Spleen (tissue), 7 donors: ENCODE data around the gene ZBED3.

Experiments
- CTCF ChIP-seq, 11 experiments: fragments of 200-600 bp in 7 of 11; fragments of 450-650 bp in 4 of 11; sonication (generic) in 4 of 11; IDR thresholded peaks in 8 of 11; conservative IDR thresholded peaks in 3 of 11; 1 replicate in 7 of 11; 2 replicates in 4 of 11; pipeline versions ENCODE4 v1.4.0 to v1.8.0; 2016 to 2021; ENCODE audit warnings: antibody characterized with exemption in 11 of 11, inconsistent platforms in 4 of 11, mild to moderate bottlenecking in 1 of 11
- POLR2AphosphoS5 ChIP-seq, 3 donors: sonication (generic); formaldehyde crosslinking; IDR thresholded peaks; one replicate each; pipeline ENCODE4 v1.5.1; 2017; ENCODE audit warnings: antibody characterized with exemption in 3 of 3
- donor health status: DM: no; HTN: no; CAD: no; lungs with moderate emphysema.
- donor health status: DM: no; HTN: no; CAD: no.
- donor health status: DM: no; HTN: no; CAD: no.

DNA sequence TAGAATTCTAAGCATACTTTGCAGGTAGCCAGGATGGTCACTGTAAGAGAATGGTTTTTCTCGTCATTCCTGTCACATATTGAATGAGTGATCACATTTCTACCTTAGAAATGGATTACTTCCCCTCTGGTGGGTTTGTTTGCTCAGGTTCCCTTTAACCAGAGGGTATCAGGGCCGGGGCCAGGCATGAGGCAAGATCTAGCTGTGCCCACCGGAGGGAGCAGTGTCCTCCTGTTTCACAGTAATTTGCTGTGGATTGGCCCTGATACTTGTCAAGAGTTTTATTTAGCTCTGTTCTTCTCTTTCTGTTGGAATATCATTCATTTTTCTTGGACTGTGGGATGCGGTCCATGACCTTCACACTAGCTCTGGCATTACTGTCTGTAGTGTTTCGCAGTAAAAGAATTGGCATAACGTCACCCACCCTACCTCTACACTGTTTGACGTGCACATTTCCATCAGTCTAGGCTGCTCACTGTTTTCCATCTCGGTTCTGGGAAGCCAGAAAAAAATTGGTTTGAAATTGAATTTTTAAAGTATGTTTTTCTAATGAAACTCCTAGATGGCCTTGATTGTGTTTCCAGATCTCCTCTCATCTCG, 42.4 kb upstream of the ZBED3 start:
- TF ChIP-seq CTCF (IDR thresholded peaks at IDR 0.05 in 8 of 11, conservative IDR thresholded peaks at IDR 0.05 in 3 of 11): no peak
- no peak for TF ChIP-seq POLR2AphosphoS5 (IDR thresholded peaks at IDR 0.05)
